Activated T-cell treated with anti-CD3 and anti-CD28 coated beads for 4 hours (primary cell): ENCODE results near the gene PABPN1L.

ENCODE experiments used
- DNase-seq: peaks from one replicate; pipeline ENCODE4 v3.0.0-alpha.2; 2020

The PABPN1L gene

GRCh38 chr16:88867581-88868246 is 1.3 kb upstream of the PABPN1L start:
- DNase-seq, result no peak

- DNase-seq, result no peak
Observed at GRCh38 chr16:88865742-88866141, 718 bp downstream of the PABPN1L start.

- no peak for DNase-seq
Observed at GRCh38 chr16:88865310-88865709, 1.1 kb downstream of the PABPN1L start.

- DNase-seq, result no peak
Observed at GRCh38 chr16:88864521-88864920, 1.9 kb downstream of the PABPN1L start.

GRCh38 chr16:88864099-88864498 is 2.4 kb downstream of the PABPN1L start:
- DNase-seq, result no peak

GRCh38 chr16:88863426-88863825 is 3.0 kb downstream of the PABPN1L start:
- no peak for DNase-seq

GRCh38 chr16:88862968-88863367 is 3.5 kb downstream of the PABPN1L start:
- DNase-seq, result no peak

GRCh38 chr16:88861359-88861758 is 5.1 kb downstream of the PABPN1L start:
- DNase-seq, result no peak

- DNase-seq, result no peak
Observed at GRCh38 chr16:88859381-88860091, 6.9 kb downstream of the PABPN1L start.

- DNase-seq, result peak; percentile 70
Observed at GRCh38 chr16:88857728-88858339, 8.6 kb downstream of the PABPN1L start.

- peak; percentile 99 for DNase-seq
Observed at GRCh38 chr16:88856828-88857727, 9.4 kb downstream of the PABPN1L start, which contains the start of the genes GALNS and TRAPPC2L. Gene GALNS (minus strand): TSS chr16:88856947. CDS start chr16:88856877, 70 bp downstream. Gene TRAPPC2L (plus strand): TSS chr16:88857127. CDS start chr16:88857151, 24 bp downstream.

GRCh38 chr16:88856122-88856827 is 10.2 kb downstream of the PABPN1L start:
- no peak for DNase-seq

- DNase-seq, result no peak
Observed at GRCh38 chr16:88855736-88856121, 10.7 kb downstream of the PABPN1L start.

- DNase-seq, result no peak
Observed at GRCh38 chr16:88855176-88855575, 11.3 kb downstream of the PABPN1L start.

- no peak for DNase-seq
Observed at GRCh38 chr16:88854306-88855111, 12.0 kb downstream of the PABPN1L start.

- DNase-seq, result no peak
Observed at GRCh38 chr16:88853325-88853941, 13.0 kb downstream of the PABPN1L start.

GRCh38 chr16:88851616-88852015 is 14.8 kb downstream of the PABPN1L start:
- DNase-seq, result no peak

- DNase-seq, result no peak
Observed at GRCh38 chr16:88850531-88851199, 15.8 kb downstream of the PABPN1L start.

GRCh38 chr16:88848557-88848956 is 17.9 kb downstream of the PABPN1L start:
- no peak for DNase-seq

GRCh38 chr16:88847654-88848053 is 18.8 kb downstream of the PABPN1L start:
- no peak for DNase-seq
